ENCODE results near the gene AGBL1. TPM values are rescaled to one million over a fixed set of nuclear protein-coding genes. Genes with fewer than 3 reads are reported as not detected.
"Not testable (repeated sequence)": the region's sequence is repeated elsewhere in the genome, so short reads cannot be mapped to it uniquely, and the experiment has no call there.

AGBL1 gene
- total RNA-seq, 6 experiments from 2014 or later: not detected

- H3K4me1 ChIP-seq: no peaks in the 10 kb centered on the region
- DNase-seq: no peak
- 29% methylated on average over 3 of the region's 3 CpGs for WGBS (ENCODE audit: insufficient coverage, low coverage, low lambda C conversion rate, missing lambda C conversion rate)
- TF ChIP-seq POLR2A (IDR thresholded peaks at IDR 0.05) (no peak), CTCF (IDR thresholded peaks at IDR 0.05) (no peak)
- H3K27ac ChIP-seq: no peak overlapping the region
- intact Hi-C loops (cut with DNase I): no loop called here
- no peaks in the 10 kb centered on the region for H3K27me3 ChIP-seq
- H3K4me3 ChIP-seq: no peak overlapping the region
- H3K36me3 ChIP-seq: no peaks in the 10 kb centered on the region
- no peak for ATAC-seq
- H3K9me3 ChIP-seq: no peaks in the 10 kb centered on the region
Observed at GRCh38 chr15:87038404-87038803, 958.7 kb downstream of the AGBL1 start.

GRCh38 chr15:87042619-87043018 is 962.9 kb downstream of the AGBL1 start:
- intact Hi-C loops (cut with DNase I); H3K36me3 ChIP-seq; H3K4me3 ChIP-seq; ATAC-seq; H3K4me1 ChIP-seq; DNase-seq; H3K9me3 ChIP-seq; H3K27me3 ChIP-seq; H3K27ac ChIP-seq: not testable (repeated sequence)
- 53% methylated on average over 4 of the region's 4 CpGs for whole genome bisulfite sequencing (ENCODE audit: insufficient coverage, low coverage, low lambda C conversion rate, missing lambda C conversion rate)

- Histone ChIP-seq H3K4me3 (no peak overlapping the region), H3K36me3 (no peaks in the 10 kb centered on the region), H3K4me1 (no peaks in the 10 kb centered on the region), H3K27me3 (no peaks in the 10 kb centered on the region), H3K27ac (no peak overlapping the region), H3K9me3 (no peaks in the 10 kb centered on the region)
- intact Hi-C loops (cut with DNase I): no loop called here
- TF ChIP-seq POLR2A (IDR thresholded peaks at IDR 0.05) (no peak), CTCF (IDR thresholded peaks at IDR 0.05) (no peak)
- 67% methylated on average over 1 of the region's 1 CpG for WGBS (ENCODE audit: insufficient coverage, low coverage, low lambda C conversion rate, missing lambda C conversion rate)
- DNase-seq (no peak), ATAC-seq (no peak)
Observed at GRCh38 chr15:87045746-87046145, 966.1 kb downstream of the AGBL1 start.

- WGBS (ENCODE audit: insufficient coverage, low coverage, low lambda C conversion rate, missing lambda C conversion rate): 8% methylated on average over 4 of the region's 4 CpGs
- DNase-seq: no peak
Observed at GRCh38 chr15:87047203-87047965, 967.7 kb downstream of the AGBL1 start.

More at GRCh38 chr15:87047203-87047965, 967.7 kb downstream of the AGBL1 start:
- Histone ChIP-seq H3K4me3 (no peak overlapping the region), H3K4me1 (no peaks in the 10 kb centered on the region), H3K27ac (no peak overlapping the region), H3K36me3 (no peaks in the 10 kb centered on the region), H3K9me3 (no peaks in the 10 kb centered on the region), H3K27me3 (no peaks in the 10 kb centered on the region)
- TF ChIP-seq CTCF (IDR thresholded peaks at IDR 0.05) (no peak), POLR2A (IDR thresholded peaks at IDR 0.05) (no peak)
- intact Hi-C loops (cut with DNase I): no loop called here
- ATAC-seq: no peak

Small RNA genes within 50 kb of the gene (small RNA-seq; reads per million reads assigned to genes)
- 0 reads per million in 2 experiments for gene RF00284
- gene RNA5SP400: 0 reads per million in 2 experiments

Measured in right lobe of liver (tissue), 6 donors.